ENCODE data around the gene RGS10. TPM values are rescaled to one million over a fixed set of nuclear protein-coding genes. Genes with fewer than 3 reads are reported as not detected.

RGS10 gene
- total and polyA plus RNA-seq, 2 experiments from 2014 or later, result 26.9 to 40.3 TPM

- no peak for DNase-seq
- Histone ChIP-seq H3F3A (ENCODE audit: insufficient read depth) (peaks cover 10% of the 10 kb centered on the region; the same call in 1 of the 2 replicates), H3K36me3 (ENCODE audit: low read depth) (no peaks in the 10 kb centered on the region), H3K27me3 (replicated peaks; ENCODE audit: insufficient read depth) (no peaks in the 10 kb centered on the region), H4K20me1 (ENCODE audit: insufficient read depth) (no peaks in the 10 kb centered on the region), H3K79me2 (ENCODE audit: insufficient read depth) (no peaks in the 10 kb centered on the region), H3K4me2 (ENCODE audit: unreplicated experiment) (no peak overlapping the region), H3K9ac (no peak overlapping the region), H3K27ac (no peak overlapping the region), H3K9me2 (ENCODE audit: insufficient read depth) (no peaks in the 10 kb centered on the region), H2AFZ (no peak overlapping the region), H3K4me1 (ENCODE audit: insufficient read depth) (no peaks in the 10 kb centered on the region), H3K9me3 (ENCODE audit: low read depth) (no peaks in the 10 kb centered on the region), H3K4me3 (no peak overlapping the region)
- TF ChIP-seq EZH2phosphoT487 (IDR thresholded peaks at IDR 0.05; ENCODE audit: insufficient read depth, low read depth), result no peak
- TF ChIP-seq EZH2 (IDR thresholded peaks at IDR 0.05; ENCODE audit: insufficient read depth, poor library complexity, severe bottlenecking), result no peak
- 87 to 90% methylated on average over 11 of the region's 11 CpGs for WGBS, 2 experiments (ENCODE audit: low coverage in 1 of 2, low lambda C conversion rate in 2 of 2, missing lambda C conversion rate in 2 of 2)
- in situ Hi-C loops (cut with MboI), result no loop called here
Observed at GRCh38 chr10:119493155-119493554, 49.4 kb downstream of the RGS10 start.

DNA sequence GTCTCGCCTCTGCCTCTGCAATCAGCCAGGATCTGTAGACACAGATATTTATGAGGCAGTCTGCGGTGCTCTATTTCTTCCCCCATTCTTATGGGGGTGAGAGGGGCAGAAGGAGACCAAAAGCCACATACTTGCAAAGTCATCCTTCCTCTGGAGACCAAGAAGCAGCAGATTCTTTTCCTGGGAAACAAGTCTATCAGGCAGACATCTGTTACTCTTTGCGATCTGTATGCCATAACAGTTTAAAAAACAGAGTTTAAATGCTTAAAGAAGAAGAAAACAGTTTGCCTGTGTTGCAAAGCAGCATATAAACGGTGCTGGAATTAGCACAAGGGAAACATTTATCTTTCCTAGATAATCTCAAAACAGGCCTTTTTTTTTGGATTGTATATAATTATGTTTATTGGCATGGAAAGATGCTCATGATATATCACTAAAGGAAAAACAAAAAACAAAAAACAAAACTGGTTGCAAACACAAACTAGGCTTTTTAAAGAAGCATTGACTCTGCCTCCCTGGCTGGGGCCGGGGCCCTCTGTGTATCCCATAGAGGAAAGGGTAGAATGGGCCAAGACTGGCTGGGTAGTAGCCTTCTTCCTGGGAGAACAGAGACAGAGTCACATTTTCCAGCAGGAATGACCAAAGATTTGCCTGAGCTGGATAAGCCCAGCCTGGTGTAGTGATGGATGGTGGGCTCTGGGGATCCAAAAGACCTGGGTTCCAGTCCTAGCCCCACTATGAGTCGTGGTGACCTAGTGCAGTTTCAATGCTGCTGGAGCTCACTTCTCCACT lies 50.4 kb downstream of the RGS10 start:
- Histone ChIP-seq H3K4me1 (ENCODE audit: insufficient read depth) (no peaks in the 10 kb centered on the region), H3K4me2 (ENCODE audit: unreplicated experiment) (no peak overlapping the region), H2AFZ (no peak overlapping the region), H3K27me3 (replicated peaks; ENCODE audit: insufficient read depth) (no peaks in the 10 kb centered on the region), H3K9me2 (ENCODE audit: insufficient read depth) (no peaks in the 10 kb centered on the region), H4K20me1 (ENCODE audit: insufficient read depth) (no peaks in the 10 kb centered on the region), H3K27ac (no peak overlapping the region), H3K9me3 (ENCODE audit: low read depth) (no peaks in the 10 kb centered on the region), H3K36me3 (ENCODE audit: low read depth) (no peaks in the 10 kb centered on the region), H3F3A (ENCODE audit: insufficient read depth) (peaks cover 10% of the 10 kb centered on the region; the same call in 1 of the 2 replicates), H3K9ac (no peak overlapping the region), H3K4me3 (no peak overlapping the region), H3K79me2 (ENCODE audit: insufficient read depth) (no peaks in the 10 kb centered on the region)
- WGBS, 2 experiments (ENCODE audit: low coverage in 1 of 2, low lambda C conversion rate in 2 of 2, missing lambda C conversion rate in 2 of 2), result 90 to 92% methylated on average over 6 of the region's 6 CpGs
- in situ Hi-C loops (cut with MboI), result no loop called here
- DNase-seq, result no peak
- TF ChIP-seq EZH2 (IDR thresholded peaks at IDR 0.05; ENCODE audit: insufficient read depth, poor library complexity, severe bottlenecking), result no peak

DNA sequence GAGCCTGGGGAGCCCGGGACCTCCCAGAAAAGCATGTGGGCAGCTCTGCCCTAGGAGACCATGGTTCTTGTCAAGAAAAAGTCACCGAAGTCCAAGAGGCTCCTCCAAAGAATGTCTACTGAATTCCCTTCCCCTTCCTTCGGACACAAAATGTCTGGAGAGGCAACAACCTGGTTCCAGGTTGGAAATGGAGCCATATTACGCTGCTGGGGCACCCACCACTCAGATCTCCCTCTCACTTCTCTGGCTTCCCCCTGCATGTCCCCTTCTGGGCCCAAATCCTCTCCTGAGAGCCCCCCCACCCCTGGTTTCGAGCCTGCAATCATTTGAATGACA lies 52.6 kb downstream of the RGS10 start:
- Histone ChIP-seq H3K4me1 (ENCODE audit: insufficient read depth) (no peaks in the 10 kb centered on the region), H3K79me2 (ENCODE audit: insufficient read depth) (no peaks in the 10 kb centered on the region), H3K9me3 (ENCODE audit: low read depth) (no peaks in the 10 kb centered on the region), H3F3A (ENCODE audit: insufficient read depth) (peaks cover 5% of the 10 kb centered on the region; the same call in 1 of the 2 replicates), H3K4me2 (ENCODE audit: unreplicated experiment) (peak overlapping the region; percentile 67), H2AFZ (peak overlapping the region; percentile 73), H3K27ac (no peak overlapping the region), H3K36me3 (ENCODE audit: low read depth) (no peaks in the 10 kb centered on the region), H4K20me1 (ENCODE audit: insufficient read depth) (no peaks in the 10 kb centered on the region), H3K27me3 (replicated peaks; ENCODE audit: insufficient read depth) (no peaks in the 10 kb centered on the region), H3K4me3 (peak overlapping the region; percentile 69), H3K9ac (no peak overlapping the region; the same call in 1 of the 2 replicates), H3K9me2 (ENCODE audit: insufficient read depth) (no peaks in the 10 kb centered on the region)
- WGBS, 2 experiments (ENCODE audit: low coverage in 1 of 2, low lambda C conversion rate in 2 of 2, missing lambda C conversion rate in 2 of 2), result 39 to 43% methylated on average over 5 of the region's 5 CpGs
- TF ChIP-seq EZH2 (IDR thresholded peaks at IDR 0.05; ENCODE audit: insufficient read depth, poor library complexity, severe bottlenecking), result no peak
- no peak for TF ChIP-seq EZH2phosphoT487 (IDR thresholded peaks at IDR 0.05; ENCODE audit: insufficient read depth, low read depth)
- DNase-seq, result no peak
- in situ Hi-C loops (cut with MboI), result no loop called here

GRCh38 chr10:119488675-119489074 lies 53.8 kb downstream of the RGS10 start:
- Histone ChIP-seq H3K4me2 (ENCODE audit: unreplicated experiment) (no peak overlapping the region), H2AFZ (no peak overlapping the region), H3F3A (ENCODE audit: insufficient read depth) (no peaks in the 10 kb centered on the region), H3K27me3 (replicated peaks; ENCODE audit: insufficient read depth) (no peaks in the 10 kb centered on the region), H3K79me2 (ENCODE audit: insufficient read depth) (no peaks in the 10 kb centered on the region), H3K4me1 (ENCODE audit: insufficient read depth) (no peaks in the 10 kb centered on the region), H3K36me3 (ENCODE audit: low read depth) (no peaks in the 10 kb centered on the region), H3K9ac (no peak overlapping the region), H3K4me3 (no peak overlapping the region), H3K9me3 (ENCODE audit: low read depth) (no peaks in the 10 kb centered on the region), H3K9me2 (ENCODE audit: insufficient read depth) (no peaks in the 10 kb centered on the region), H4K20me1 (ENCODE audit: insufficient read depth) (no peaks in the 10 kb centered on the region), H3K27ac (no peak overlapping the region)
- TF ChIP-seq EZH2phosphoT487 (IDR thresholded peaks at IDR 0.05; ENCODE audit: insufficient read depth, low read depth) (no peak), EZH2 (IDR thresholded peaks at IDR 0.05; ENCODE audit: insufficient read depth, poor library complexity, severe bottlenecking) (no peak)
- in situ Hi-C loops (cut with MboI), result no loop called here
- 85 to 89% methylated on average over 7 of the region's 7 CpGs for WGBS, 2 experiments (ENCODE audit: low coverage in 1 of 2, low lambda C conversion rate in 2 of 2, missing lambda C conversion rate in 2 of 2)
- DNase-seq, result no peak

All from GM23248 (cell line).